MV-4-11 (cell line): ENCODE measurements around the gene FAM168A.
A peak's percentile ranks its signal among the peaks of the same experiment; 100 is the strongest.
"Not testable (repeated sequence)": the region's sequence is repeated elsewhere in the genome, so short reads cannot be mapped to it uniquely, and the experiment has no call there.

Experiments used
- DNase-seq: peaks from one replicate; lab custom pipeline; 2025; lab: John Stamatoyannopoulos, UW

Gene FAM168A

DNA sequence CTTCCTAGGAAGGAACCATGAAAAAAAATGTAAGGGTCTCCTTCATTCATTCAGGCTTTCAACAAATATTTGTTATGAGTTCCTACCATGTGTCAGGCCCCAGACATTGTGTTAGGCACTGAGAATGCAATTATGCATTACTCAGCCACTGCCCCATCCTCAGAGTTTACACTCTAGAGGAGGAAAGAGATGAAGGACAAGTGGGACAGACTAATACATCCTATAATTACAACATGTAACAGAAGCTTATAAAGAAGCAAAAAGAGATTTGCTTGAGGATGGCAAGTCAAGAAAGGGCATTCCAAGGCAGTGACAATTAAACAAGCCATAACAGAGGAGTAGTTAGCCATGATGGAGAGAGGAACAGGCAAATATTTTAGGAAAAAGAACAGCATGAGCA, 78.6 kb downstream of the FAM168A start:
- DNase-seq, result no peak

GRCh38 chr11:73518195-73518594, 79.7 kb downstream of the FAM168A start:
- DNase-seq, result no peak

GRCh38 chr11:73516080-73516479, 81.8 kb downstream of the FAM168A start:
- no peak for DNase-seq

GRCh38 chr11:73513707-73514106, 84.2 kb downstream of the FAM168A start:
- no peak for DNase-seq

DNA sequence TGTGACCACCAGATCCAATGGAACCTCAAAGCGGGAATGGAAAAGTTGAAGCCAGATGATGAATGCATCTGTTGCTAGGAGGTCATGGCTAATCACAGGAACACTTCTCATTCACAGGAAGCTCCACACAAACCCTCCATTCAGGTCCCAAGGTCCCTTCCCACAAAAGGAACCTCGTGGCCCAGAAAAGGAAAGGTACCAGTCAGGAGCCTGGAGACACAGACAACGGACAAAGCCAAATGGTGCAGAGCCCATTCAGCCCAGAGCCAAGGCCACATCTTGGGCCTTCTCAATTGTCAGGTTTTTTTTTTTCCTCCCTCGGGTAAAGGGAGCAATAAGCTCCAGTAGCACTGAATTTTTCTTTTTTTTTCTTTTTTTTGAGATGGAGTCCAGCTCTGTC, 87.0 kb downstream of the FAM168A start:
- DNase-seq, result no peak

- DNase-seq, result no peak
Observed at GRCh38 chr11:73510106-73510505, 87.8 kb downstream of the FAM168A start.

DNA sequence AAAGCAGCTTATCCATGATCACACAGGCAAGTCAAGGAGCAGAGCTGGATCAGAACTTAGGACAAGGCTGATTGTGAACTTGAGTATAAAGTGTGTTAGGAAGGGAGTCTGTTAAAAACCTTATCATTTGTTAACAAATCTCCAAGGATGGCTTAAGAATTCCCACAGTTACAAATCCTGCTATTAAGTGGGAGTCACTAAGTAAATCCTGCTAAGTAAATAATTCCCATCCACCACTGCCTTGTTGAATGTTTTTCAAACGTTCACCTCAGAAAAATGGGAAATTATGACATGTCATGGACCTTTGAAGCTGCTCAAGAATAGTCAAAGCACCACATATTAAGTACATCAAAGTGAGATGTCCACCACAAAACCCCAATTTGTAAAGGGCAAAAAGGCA, 88.7 kb downstream of the FAM168A start:
- no peak for DNase-seq

DNA sequence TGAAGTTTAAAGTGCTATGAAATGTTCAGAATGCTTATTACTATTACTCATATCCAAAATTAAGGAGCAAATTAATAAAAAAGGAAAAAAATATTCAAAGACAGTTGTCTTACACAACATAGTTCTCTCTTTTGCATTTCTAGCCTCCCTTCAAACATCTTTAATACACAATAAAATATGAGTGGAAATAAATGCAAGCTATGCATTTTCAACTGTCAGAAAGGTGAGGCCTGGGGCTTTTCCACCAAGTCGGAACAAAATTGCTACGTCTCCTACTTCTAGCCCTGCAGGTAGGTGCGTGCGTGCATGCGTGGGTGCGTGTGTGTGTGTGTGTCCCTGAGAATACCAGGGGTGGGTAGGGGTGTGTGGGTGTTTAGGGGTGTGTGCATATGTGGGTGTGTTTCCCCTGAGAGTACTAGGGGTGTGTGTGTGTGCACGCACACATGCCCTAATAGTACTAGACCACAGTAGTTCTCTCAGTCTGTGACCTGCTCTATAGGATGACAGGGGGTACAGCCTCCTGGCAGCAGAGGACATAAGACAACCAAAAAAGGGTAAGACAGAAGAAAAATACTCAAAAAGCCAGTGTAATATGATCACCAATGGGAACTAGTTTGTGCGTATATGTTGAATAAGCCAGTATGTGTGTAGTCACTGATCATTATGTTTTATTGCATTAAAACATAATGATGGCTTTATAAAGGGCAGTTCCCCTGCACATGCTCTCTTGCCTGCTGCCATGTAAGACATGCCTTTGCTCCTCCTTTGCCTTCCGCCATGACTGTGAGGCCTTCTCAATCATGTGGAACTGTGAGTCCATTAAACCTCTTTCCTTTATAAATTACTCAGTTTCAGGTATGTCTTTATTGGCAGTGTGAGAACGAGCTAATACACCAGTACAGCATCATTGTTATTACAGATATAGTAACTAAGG, 89.4 kb downstream of the FAM168A start:
- no peak for DNase-seq

GRCh38 chr11:73507086-73507485, 90.8 kb downstream of the FAM168A start:
- DNase-seq, result no peak

DNA sequence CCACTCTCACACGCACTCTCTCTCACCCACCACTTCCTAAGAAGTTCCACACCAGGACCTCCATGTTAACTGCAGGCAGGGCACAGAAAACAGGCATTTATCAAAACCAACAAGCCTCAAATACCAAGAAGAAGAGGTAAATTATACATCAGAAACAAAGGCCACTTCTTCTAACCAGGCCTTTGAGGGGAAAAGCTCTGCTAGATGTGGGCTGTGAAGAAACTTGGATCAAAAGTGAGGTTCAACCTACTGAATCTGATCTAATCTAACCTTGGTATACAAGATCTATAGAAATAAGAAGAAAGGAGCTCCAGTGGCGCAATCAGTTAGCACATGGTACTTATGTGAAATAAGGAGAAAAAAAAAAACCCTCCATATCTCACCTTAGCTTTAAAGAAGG, 91.9 kb downstream of the FAM168A start:
- no peak for DNase-seq

DNA sequence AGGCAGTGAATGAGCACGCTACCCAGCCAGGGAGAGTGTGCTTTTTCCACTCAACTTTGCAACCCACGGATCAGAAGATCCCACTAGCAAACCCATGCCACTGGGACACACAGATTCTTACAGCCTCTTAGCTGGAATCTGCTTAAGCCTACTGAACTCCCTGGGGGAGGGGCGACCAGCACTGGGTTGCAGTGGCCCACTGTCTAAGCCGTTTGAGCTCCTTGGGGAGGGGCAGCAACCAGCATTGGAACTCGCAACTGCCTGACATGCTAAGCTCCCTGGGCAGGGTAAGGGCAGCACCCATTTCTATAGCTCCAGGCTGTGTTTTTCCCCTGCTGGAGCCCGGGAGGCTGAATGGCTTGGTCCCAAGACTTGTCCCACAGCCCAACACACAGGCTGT, 99.6 kb downstream of the FAM168A start:
- no peak for DNase-seq

DNA sequence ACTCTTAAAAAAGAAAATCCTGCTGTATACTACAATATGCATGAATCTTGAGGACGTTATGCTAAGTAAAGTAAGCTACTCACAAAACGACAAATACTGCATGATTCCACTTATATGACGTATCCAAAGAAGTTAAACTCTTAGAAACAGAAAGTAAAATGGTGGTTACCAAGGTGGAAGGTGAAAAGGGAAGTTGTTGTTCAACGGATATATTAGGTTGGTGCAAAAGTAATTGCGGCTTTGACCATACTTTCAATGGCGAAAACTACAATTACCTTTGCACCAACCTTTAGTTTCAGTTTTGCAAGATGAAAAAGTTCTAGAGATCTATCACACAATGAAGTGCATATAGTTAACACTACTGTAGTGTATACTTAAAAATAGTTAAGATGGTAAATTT, 101.8 kb downstream of the FAM168A start:
- DNase-seq, result no peak

GRCh38 chr11:73495731-73496130, 102.2 kb downstream of the FAM168A start:
- DNase-seq, result peak; percentile 29

DNA sequence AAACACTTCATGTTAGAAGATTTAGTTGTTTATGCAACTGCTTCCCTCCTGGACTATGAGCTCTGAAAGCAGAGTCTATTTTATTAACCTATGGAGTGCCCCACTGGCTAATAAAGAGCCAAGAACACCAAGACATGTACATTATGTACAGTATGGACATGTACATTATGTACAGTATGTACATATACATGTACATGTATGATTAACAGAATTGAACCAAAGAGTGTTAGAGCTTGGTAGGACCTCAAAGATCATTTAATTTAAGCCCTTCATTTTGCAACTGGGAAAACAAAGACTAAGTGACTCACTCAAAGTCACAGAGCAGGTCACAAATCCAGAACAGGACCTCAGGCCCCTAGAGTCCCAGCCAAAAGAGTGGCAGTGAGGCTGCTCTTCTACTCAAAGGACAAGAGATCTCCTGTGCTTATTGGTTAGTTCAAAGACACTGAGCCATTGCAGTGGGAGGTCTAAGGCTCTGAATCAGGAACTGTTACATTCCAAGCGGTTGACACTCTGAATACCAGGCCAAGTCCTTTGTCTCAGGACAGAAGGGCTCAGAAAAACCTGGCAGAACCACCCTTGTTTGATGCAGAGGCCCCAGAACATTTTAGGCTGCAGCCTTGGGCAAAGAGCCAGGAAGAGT, 103.8 kb downstream of the FAM168A start:
- DNase-seq, result peak; percentile 29

GRCh38 chr11:73481626-73482025, 116.3 kb downstream of the FAM168A start:
- no peak for DNase-seq

DNA sequence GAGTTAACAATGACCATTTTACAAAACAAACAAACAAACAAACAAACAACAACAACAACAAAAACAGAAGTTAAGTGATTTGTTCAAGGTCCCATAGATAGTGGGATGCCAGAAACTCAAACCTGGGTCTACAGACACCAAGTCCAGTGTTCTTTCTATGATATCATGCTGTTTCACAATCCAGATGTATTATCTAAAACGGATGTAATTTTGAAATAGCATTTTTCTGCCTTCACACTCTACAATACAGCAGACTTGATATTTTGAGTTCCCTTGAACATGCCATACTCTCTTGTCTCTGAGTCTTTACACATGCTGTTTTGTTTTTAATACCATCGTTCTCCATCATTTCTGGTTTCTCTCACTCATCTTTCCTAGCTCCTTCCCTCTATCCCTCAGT, 117.2 kb downstream of the FAM168A start:
- DNase-seq, result peak; percentile 31

DNA sequence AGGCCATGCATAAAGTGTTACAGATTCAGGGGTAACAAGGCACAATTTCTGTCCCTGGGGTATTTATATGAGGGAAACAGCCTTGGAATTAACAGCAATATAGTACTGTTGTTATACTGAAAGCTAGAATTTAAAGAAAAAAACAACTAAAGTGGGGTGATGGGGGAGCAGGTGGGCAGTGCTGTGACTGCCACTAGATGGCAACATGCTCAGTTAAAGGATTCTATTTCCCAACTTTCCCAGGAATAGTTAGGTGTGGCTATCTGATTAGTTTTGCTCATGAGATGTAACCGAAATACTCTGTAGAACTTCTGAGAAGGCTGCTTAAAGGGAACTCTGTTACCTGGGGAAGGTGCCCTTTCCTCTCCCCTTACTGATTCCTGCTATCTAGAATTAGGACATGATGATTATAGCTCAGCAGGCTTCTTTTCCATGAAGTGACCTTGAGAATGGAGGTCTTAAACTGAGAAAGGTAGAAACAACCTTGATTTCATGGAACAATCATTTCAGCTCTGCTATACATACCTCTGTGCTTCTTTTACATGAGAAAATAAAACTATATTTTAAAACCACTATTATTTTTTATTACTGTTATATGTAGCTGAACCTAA, 119.1 kb downstream of the FAM168A start:
- peak; percentile 6 for DNase-seq

DNA sequence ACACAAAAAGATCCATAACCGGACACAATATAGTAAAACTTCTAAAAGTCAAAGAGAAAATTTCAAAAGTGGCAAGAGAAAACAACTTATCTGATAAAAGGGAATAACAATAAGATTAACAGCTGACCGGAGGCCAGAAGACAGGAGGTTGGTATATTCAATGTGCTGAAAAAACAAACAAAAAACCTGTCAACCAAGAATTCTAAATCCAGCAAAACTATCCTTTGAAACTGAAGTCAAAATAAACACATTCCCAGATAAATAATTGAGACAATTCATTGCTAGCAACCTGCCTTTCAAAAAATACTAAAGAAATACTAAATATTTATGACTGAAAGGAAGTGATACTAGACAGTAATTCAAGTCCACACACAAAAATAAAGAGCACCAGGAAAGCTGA, 120.4 kb downstream of the FAM168A start:
- DNase-seq, result no peak

GRCh38 chr11:73475549-73476095, 122.3 kb downstream of the FAM168A start:
- no peak for DNase-seq

DNA sequence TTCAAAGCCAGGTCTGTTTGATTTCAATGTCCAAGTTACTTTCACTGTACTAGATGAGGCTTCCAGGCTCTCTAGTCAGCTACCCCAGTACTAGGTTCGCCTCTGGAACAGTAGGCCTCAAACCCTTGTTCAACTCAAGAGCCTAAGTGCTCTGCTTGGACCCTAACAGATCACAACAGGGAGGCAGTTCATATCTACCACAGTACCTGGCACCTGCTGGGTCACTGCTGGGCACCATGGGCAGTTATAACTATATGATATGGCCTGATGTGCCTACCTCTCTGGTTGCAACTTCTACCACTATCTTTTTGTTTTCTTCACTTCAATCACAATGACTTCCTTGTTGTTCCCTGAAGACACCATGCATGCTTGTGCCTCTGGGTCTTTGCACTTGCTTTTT, 124.7 kb downstream of the FAM168A start:
- DNase-seq, result no peak

DNA sequence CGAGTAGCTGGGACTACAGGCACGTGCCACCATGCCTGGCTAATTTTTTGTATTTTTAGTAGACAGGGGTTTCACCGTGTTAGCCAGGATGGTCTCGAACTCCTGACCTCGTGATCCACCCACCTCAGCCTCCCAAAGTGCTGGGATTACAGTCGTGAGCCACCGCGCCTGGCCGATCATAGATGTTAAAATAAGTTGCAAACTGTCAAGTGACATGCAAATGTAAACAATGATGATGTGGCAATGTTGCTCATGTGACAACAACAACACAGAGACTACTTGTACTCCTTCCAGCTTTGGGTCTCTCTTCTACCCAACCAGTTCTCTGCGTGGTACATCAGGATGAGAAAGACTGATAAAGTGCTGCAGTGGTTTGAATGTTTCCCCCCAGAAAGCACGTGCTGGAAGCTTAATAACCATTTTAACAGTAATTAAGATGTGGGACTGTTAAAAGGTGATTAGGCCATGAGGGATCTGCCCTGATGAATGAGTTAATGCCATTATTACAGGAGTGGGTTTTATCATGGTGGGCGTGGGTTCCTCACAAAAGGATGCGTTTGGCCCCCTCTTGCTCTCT, 127.8 kb downstream of the FAM168A start:
- DNase-seq, result not testable (repeated sequence)

GRCh38 chr11:73469401-73469800, 128.5 kb downstream of the FAM168A start:
- no peak for DNase-seq
